DND-41 (cell line): ENCODE results near the gene FHAD1.

ENCODE experiments used
- EZH2 ChIP-seq: IDR thresholded peaks from 3 replicates; pipeline ENCODE4 v1.6.1; 2012; ENCODE audit warnings: borderline replicate concordance, low read depth, mild to moderate bottlenecking, moderate library complexity, low read length, inconsistent platforms; ENCODE audit not compliant: severe bottlenecking
- TF ChIP-seq, protein P1 (sequence below): IDR thresholded peaks from 2 replicates; pipeline ENCODE4 v1.5.1; 2012; ENCODE audit warnings: borderline replicate concordance, low read length, moderate library complexity, mild to moderate bottlenecking; ENCODE audit not compliant: poor library complexity, severe bottlenecking; ENCODE audit errors: extremely low read depth

DNA sequence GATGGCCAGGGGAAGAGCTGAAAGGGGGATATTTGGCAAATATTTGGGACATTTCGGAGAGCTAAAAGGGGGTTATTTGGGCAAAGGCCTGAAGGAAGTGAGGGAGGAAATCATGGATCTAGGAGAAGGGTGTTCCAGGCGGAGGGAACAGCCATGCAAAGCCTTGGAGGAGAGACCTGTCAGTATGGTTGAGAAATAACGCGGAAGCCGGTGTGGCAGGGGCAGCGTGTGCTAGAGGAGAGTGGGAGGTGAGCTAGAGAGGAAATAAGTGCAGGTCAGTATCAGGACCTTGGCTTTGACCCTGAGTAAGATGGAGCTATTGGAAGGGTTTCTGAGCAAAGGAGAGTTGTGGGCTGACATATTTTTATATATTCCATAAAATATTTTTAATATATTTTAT lies 194.2 kb downstream of the FHAD1 start:
- TF ChIP-seq, protein P1, sequence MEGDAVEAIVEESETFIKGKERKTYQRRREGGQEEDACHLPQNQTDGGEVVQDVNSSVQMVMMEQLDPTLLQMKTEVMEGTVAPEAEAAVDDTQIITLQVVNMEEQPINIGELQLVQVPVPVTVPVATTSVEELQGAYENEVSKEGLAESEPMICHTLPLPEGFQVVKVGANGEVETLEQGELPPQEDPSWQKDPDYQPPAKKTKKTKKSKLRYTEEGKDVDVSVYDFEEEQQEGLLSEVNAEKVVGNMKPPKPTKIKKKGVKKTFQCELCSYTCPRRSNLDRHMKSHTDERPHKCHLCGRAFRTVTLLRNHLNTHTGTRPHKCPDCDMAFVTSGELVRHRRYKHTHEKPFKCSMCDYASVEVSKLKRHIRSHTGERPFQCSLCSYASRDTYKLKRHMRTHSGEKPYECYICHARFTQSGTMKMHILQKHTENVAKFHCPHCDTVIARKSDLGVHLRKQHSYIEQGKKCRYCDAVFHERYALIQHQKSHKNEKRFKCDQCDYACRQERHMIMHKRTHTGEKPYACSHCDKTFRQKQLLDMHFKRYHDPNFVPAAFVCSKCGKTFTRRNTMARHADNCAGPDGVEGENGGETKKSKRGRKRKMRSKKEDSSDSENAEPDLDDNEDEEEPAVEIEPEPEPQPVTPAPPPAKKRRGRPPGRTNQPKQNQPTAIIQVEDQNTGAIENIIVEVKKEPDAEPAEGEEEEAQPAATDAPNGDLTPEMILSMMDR, result no peak
- no peak for TF ChIP-seq EZH2
